KMS-11 (cell line): Measurements from ENCODE around the gene GDF2.

Experiments used
- H2AFZ ChIP-seq: fragments of 200-600 bp; sonication (generic); 2 replicates; pipeline ENCODE4 v1.6.1; 2016; ENCODE audit warnings: antibody characterized with exemption, mixed run types, low read depth
- H3K27ac ChIP-seq: fragments of 200-600 bp; sonication (generic); 2 replicates; pipeline ENCODE4 v1.6.1; 2016; ENCODE audit warnings: mild to moderate bottlenecking, mixed run types
- H3K27me3 ChIP-seq: fragments of 200-600 bp; sonication (generic); 2 replicates; pipeline ENCODE4 v1.6.1; 2017; ENCODE audit warnings: mild to moderate bottlenecking, low read depth, mixed run types, moderate library complexity; ENCODE audit not compliant: insufficient read depth
- H3K36me3 ChIP-seq: fragments of 200-600 bp; sonication (generic); 2 replicates; pipeline ENCODE4 v1.6.1; 2017; ENCODE audit warnings: mild to moderate bottlenecking, mixed run types; ENCODE audit not compliant: insufficient read depth
- H3K4me1 ChIP-seq: fragments of 200-600 bp; sonication (generic); 2 replicates; pipeline ENCODE4 v1.6.1; 2016; ENCODE audit warnings: mild to moderate bottlenecking, low read depth, mixed run types; ENCODE audit not compliant: poor library complexity, severe bottlenecking
- H3K4me2 ChIP-seq: fragments of 200-600 bp; sonication (generic); 2 replicates; pipeline ENCODE4 v1.7.0; 2016; ENCODE audit warnings: mild to moderate bottlenecking, mixed run types
- H3K4me3 ChIP-seq: fragments of 200-600 bp; sonication (generic); IDR thresholded peaks from 2 replicates; pipeline ENCODE4 v1.6.1; 2017; ENCODE audit warnings: low read depth, low read length, mixed read lengths; ENCODE audit not compliant: insufficient read depth
- H3K79me2 ChIP-seq: fragments of 200-600 bp; sonication (generic); 2 replicates; pipeline ENCODE4 v1.6.1; 2016; ENCODE audit warnings: low read depth, mixed run types; ENCODE audit not compliant: insufficient read depth
- H3K9ac ChIP-seq: fragments of 200-600 bp; sonication (generic); 2 replicates; pipeline ENCODE4 v1.6.1; 2016; ENCODE audit warnings: mild to moderate bottlenecking, mixed run types
- H4K20me1 ChIP-seq: fragments of 200-600 bp; sonication (generic); 2 replicates; pipeline ENCODE4 v1.6.1; 2016; ENCODE audit warnings: mild to moderate bottlenecking, mixed run types; ENCODE audit not compliant: insufficient read depth
- TF ChIP-seq, protein P1 (sequence below): fragments of 200-600 bp; sonication (generic); conservative IDR thresholded peaks from 2 replicates; pipeline ENCODE4 v1.6.1; 2017; ENCODE audit warnings: low read depth, mild to moderate bottlenecking, antibody characterized with exemption, low read length, moderate library complexity, mixed read lengths

GDF2 gene

DNA sequence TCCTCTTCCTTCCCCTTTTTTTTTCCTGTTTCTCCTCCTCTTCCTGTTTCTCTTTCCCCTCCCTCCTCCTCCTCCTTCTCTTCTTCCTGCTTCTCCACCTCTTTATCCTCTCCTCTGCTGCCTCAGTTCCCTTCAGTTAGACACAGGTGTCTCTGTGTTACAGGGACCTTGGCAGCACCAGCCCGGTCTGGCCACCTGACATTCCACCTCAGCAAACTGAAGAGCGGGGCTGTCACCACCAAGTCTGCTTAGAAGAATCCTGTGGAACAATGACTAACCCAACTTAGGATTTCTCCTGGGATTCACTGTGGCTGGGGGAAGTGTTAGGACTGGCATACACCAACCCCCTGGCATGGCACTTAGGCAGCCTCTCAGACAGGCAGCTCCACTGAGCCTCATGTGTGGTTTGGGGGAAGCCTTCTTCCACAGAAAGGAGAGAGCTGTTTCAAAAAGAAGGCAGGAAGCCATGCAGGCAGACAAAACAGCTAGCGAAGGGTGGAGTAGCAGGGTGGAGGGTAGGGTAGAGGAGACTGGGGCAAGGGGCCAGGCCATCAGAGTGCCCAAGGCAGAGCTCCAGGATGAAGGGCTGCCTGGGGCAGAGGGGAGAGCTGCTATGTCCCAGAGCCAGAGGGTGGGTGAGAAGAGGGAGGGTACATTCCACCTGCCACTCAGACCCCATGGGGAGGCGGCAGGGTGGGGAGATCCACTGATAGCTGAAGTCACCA is 35.5 kb upstream of the GDF2 start:
- H3K4me2 ChIP-seq = no peak overlapping the region
- no peaks in the 10 kb centered on the region for H3K36me3 ChIP-seq
- H3K79me2 ChIP-seq = no peaks in the 10 kb centered on the region
- H4K20me1 ChIP-seq = no peaks in the 10 kb centered on the region
- H3K4me1 ChIP-seq = no peaks in the 10 kb centered on the region
- TF ChIP-seq, protein P1, sequence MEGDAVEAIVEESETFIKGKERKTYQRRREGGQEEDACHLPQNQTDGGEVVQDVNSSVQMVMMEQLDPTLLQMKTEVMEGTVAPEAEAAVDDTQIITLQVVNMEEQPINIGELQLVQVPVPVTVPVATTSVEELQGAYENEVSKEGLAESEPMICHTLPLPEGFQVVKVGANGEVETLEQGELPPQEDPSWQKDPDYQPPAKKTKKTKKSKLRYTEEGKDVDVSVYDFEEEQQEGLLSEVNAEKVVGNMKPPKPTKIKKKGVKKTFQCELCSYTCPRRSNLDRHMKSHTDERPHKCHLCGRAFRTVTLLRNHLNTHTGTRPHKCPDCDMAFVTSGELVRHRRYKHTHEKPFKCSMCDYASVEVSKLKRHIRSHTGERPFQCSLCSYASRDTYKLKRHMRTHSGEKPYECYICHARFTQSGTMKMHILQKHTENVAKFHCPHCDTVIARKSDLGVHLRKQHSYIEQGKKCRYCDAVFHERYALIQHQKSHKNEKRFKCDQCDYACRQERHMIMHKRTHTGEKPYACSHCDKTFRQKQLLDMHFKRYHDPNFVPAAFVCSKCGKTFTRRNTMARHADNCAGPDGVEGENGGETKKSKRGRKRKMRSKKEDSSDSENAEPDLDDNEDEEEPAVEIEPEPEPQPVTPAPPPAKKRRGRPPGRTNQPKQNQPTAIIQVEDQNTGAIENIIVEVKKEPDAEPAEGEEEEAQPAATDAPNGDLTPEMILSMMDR = no peak
- H3K27me3 ChIP-seq = no peaks in the 10 kb centered on the region
- H3K4me3 ChIP-seq = no peak overlapping the region
- no peak overlapping the region for H2AFZ ChIP-seq
- no peak overlapping the region for H3K27ac ChIP-seq
- H3K9ac ChIP-seq = no peak overlapping the region

DNA sequence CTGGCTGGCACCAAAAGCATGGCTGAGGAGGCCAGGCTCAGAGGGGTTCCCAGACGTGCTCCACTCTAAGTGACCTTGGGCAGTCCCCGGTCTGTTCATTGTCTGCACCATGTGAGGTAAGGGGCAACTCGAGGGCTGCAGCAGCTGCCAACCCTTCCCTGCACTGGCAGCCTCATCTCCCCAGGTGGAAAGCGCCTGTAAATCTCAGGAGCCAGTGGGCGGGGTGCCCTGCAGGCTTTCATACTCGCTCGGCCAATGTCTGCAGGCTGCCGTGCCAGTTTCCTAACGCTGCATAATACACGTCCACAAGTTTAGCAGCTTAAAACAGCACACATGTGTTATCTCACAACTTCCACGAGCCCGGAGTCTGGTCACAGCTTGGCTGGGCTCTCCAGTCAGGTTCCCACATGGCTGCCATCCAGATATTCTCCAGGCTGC is 34.9 kb upstream of the GDF2 start:
- no peak overlapping the region for H3K9ac ChIP-seq
- no peak overlapping the region for H3K27ac ChIP-seq
- no peaks in the 10 kb centered on the region for H4K20me1 ChIP-seq
- no peaks in the 10 kb centered on the region for H3K79me2 ChIP-seq
- H3K36me3 ChIP-seq = no peaks in the 10 kb centered on the region
- H2AFZ ChIP-seq = no peak overlapping the region
- H3K4me2 ChIP-seq = no peak overlapping the region
- TF ChIP-seq, protein P1 = no peak
- H3K4me3 ChIP-seq = no peak overlapping the region
- no peaks in the 10 kb centered on the region for H3K27me3 ChIP-seq
- H3K4me1 ChIP-seq = no peaks in the 10 kb centered on the region

DNA sequence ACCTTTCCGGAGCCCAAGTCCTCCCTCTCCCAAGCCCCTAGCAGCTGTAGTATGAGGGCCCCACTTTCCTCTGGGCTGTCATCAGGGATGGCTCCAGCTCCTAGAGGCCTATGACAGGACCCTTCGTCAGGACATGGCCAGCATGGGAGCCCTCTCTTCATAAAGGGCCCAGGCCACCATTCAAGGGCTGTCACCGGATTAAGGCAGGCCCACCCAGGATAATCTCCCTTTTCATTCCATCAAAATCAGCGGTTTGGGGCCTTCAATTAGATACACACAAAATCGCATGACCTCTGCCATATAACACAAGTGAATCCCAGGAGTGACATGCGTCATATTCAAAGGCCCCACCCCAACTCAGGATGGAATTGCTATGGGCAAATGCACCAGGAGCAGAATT is 34.4 kb upstream of the GDF2 start:
- Histone ChIP-seq H3K36me3 (no peaks in the 10 kb centered on the region), H3K27me3 (no peaks in the 10 kb centered on the region), H2AFZ (no peak overlapping the region), H3K27ac (no peak overlapping the region), H3K4me3 (no peak overlapping the region), H4K20me1 (no peaks in the 10 kb centered on the region), H3K4me1 (no peaks in the 10 kb centered on the region), H3K9ac (no peak overlapping the region), H3K4me2 (no peak overlapping the region), H3K79me2 (no peaks in the 10 kb centered on the region)
- TF ChIP-seq, protein P1 = no peak

DNA sequence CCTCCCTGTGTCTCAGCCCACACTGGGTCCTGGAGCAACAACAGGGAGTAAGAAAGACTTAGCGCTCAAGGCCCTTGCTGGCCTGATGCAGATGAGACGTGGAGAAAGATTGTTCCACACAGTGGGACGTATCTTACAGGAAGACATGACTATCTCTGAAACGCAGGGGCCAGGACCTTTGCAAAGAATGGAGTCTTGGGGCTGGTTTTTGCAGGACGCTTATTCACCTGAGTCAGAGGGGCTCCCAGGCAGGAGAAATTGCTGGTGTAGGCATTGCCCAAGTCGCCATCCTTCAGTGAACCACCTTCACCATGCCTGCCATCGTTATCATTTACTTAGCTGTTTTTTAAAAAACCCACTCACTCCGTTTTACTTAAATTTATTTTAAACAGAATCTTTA is 34.0 kb upstream of the GDF2 start:
- Histone ChIP-seq H3K4me2 (no peak overlapping the region), H2AFZ (no peak overlapping the region), H3K9ac (no peak overlapping the region), H4K20me1 (no peaks in the 10 kb centered on the region), H3K4me3 (no peak overlapping the region), H3K27ac (no peak overlapping the region), H3K79me2 (no peaks in the 10 kb centered on the region), H3K4me1 (no peaks in the 10 kb centered on the region), H3K36me3 (no peaks in the 10 kb centered on the region), H3K27me3 (no peaks in the 10 kb centered on the region)
- TF ChIP-seq, protein P1 = no peak
